Gastrocnemius medialis (tissue), 4 donors: ENCODE measurements around the gene GPR62.

Experiments
- POLR2A ChIP-seq, 2 donors: fragments of 450-650 bp; IDR thresholded peaks; one replicate each; pipeline ENCODE4 v1.6.1; 2017; ENCODE audit warnings: antibody characterized with exemption in 2 of 2, mild to moderate bottlenecking in 2 of 2, moderate library complexity in 2 of 2
- TF ChIP-seq, protein P1 (sequence below), 5 experiments: fragments of 450-650 bp in 3 of 5; fragments of 200-600 bp in 2 of 5; sonication (generic) in 2 of 5; IDR thresholded peaks in 4 of 5; conservative IDR thresholded peaks in 1 of 5; 1 replicate in 4 of 5; 2 replicates in 1 of 5; pipeline ENCODE4 v1.5.1; 2016 to 2019; ENCODE audit warnings: antibody characterized with exemption in 5 of 5, mild to moderate bottlenecking in 3 of 5, moderate library complexity in 3 of 5

DNA sequence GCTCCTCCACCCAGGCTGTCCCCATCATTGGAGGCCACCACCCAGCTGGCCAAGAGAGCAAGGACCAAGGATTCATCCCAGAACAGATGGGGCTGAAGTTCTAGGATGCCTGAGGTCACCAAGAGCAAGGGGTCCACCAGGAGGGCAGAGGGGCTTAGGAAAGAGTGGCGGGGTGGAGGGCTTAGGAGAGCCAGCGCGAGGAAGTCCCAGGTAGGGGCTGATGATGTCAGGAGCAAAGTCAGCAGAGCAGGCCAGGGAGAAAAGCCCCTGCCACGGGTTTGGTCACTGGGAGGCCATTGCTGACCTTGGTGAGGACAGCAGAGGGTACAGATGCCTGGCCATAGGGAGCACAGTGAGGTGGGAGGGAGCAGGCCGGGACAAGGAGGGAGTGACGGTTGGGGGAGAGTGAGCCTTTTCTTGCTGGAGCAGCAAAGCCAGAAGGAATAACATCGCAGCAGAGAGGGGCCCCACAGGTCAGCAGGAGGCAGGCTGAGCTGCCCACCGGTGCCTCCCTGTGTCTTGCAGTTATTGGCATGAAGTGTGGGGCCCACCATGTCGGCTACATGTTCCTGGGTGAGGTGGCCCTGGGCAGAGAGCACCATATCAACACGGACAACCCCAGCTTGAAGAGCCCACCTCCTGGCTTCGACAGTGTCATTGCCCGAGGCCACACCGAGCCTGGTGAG, 7.8 kb upstream of the GPR62 start:
- TF ChIP-seq, protein P1, sequence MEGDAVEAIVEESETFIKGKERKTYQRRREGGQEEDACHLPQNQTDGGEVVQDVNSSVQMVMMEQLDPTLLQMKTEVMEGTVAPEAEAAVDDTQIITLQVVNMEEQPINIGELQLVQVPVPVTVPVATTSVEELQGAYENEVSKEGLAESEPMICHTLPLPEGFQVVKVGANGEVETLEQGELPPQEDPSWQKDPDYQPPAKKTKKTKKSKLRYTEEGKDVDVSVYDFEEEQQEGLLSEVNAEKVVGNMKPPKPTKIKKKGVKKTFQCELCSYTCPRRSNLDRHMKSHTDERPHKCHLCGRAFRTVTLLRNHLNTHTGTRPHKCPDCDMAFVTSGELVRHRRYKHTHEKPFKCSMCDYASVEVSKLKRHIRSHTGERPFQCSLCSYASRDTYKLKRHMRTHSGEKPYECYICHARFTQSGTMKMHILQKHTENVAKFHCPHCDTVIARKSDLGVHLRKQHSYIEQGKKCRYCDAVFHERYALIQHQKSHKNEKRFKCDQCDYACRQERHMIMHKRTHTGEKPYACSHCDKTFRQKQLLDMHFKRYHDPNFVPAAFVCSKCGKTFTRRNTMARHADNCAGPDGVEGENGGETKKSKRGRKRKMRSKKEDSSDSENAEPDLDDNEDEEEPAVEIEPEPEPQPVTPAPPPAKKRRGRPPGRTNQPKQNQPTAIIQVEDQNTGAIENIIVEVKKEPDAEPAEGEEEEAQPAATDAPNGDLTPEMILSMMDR (IDR thresholded peaks at IDR 0.05 in 4 of 5, conservative IDR thresholded peaks at IDR 0.05 in 1 of 5): no peak
- TF ChIP-seq POLR2A (IDR thresholded peaks at IDR 0.05): no peak
